22Rv1 (cell line): ENCODE measurements around the gene IMP4.
A peak's percentile ranks its signal among the peaks of the same experiment; 100 is the strongest.

ENCODE experiments used
- H3K27ac ChIP-seq: fragments of 450-650 bp; 2 replicates; pipeline ENCODE4 v1.5.1; 2017
- ZFX ChIP-seq: fragments of 450-650 bp; IDR thresholded peaks from 2 replicates; pipeline ENCODE4 v1.6.1; 2017; ENCODE audit warnings: antibody characterized with exemption, borderline replicate concordance
- TF ChIP-seq, protein P1 (sequence below): fragments of 450-650 bp; IDR thresholded peaks from 2 replicates; pipeline ENCODE4 v1.5.1; 2017; ENCODE audit warnings: mild to moderate bottlenecking

Gene IMP4

DNA sequence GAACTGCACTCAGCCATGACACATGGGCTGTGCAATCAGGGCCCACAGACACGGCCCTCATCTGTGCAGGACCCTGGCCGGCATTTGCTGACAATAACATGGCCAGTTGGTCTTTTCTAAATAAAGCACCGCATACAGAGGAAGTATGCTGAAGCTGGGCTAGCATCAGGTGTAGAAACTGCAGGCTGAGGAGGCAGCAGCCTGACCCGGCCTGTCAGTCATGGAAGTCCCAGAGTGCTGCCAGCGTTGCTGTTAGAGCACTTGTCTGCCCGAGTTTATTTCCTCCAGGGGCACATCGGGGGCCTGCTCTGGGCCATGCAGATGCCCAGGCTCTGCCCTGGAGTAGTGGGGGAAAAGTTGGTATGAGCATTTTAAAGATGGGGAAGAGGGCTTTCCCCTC lies 9.0 kb downstream of the IMP4 start:
- TF ChIP-seq ZFX = no peak
- TF ChIP-seq, protein P1, sequence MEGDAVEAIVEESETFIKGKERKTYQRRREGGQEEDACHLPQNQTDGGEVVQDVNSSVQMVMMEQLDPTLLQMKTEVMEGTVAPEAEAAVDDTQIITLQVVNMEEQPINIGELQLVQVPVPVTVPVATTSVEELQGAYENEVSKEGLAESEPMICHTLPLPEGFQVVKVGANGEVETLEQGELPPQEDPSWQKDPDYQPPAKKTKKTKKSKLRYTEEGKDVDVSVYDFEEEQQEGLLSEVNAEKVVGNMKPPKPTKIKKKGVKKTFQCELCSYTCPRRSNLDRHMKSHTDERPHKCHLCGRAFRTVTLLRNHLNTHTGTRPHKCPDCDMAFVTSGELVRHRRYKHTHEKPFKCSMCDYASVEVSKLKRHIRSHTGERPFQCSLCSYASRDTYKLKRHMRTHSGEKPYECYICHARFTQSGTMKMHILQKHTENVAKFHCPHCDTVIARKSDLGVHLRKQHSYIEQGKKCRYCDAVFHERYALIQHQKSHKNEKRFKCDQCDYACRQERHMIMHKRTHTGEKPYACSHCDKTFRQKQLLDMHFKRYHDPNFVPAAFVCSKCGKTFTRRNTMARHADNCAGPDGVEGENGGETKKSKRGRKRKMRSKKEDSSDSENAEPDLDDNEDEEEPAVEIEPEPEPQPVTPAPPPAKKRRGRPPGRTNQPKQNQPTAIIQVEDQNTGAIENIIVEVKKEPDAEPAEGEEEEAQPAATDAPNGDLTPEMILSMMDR = no peak
- H3K27ac ChIP-seq = no peak overlapping the region

- no peak overlapping the region for H3K27ac ChIP-seq
- TF ChIP-seq ZFX = no peak
- TF ChIP-seq, protein P1 = no peak
Observed at GRCh38 chr2:130352237-130352636, 9.5 kb downstream of the IMP4 start.

DNA sequence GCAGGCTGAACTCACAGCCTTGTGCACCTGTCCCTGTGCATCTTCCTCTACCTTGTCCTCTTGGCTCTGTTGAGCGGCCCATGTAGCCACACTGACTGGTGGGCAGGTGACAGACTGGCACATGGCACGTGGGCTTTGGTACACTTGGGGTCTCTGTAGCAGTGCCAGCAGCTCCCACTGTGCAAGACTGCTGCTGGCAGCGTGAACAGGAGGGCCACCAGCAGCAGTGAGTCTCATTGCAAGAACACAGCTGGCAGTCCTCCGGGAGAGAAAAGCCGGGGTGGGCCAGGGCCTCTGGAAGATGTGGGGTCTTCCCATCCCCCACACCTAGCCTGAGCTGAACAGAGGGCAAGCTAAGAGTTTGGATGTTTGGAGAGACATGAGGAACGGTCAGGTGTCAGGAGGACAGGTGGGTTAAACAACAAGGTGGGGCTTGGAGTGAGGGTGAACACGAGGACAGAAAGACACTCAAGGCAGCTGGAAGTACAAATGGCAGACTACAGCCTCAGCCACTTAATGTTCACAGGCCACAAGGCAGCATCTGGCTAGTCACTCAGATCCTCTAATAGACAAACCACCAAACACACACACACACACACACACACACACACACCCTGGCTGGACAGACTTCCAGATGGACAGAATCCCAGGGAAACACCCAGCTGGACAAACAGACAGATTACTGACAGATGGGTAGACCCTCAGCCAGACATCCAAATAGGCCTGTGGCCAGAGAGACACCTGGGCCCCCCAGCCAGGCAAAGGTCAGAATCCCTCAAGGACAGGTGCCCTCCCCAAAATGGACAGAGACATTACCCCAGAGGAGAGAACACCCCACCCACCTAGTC lies 10.8 kb downstream of the IMP4 start:
- TF ChIP-seq ZFX = no peak
- TF ChIP-seq, protein P1 = no peak
- H3K27ac ChIP-seq = no peak overlapping the region

- TF ChIP-seq, protein P1 = no peak
- TF ChIP-seq ZFX = no peak
- H3K27ac ChIP-seq = no peak overlapping the region
Observed at GRCh38 chr2:130354139-130354428, 11.4 kb downstream of the IMP4 start.

DNA sequence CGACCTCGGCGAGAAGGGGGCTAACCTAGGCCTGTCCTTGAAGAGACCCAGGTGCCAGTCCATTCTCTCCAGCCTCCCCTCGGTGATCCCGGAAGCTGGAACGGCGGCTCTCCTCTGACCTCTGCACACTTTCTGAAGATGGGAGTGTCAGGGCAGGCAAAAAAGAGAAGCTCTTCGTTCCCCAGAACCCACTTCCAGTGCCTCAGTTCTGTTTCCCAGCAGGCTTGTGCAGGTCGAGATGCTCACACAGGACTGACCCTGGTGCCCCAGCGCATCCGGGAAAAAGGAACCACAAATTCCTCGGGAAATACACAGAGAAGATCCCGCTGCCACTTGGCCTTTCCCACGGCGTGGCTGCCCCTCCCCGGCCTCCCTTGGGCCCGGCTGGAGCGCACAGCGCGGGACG lies 12.5 kb downstream of the IMP4 start:
- peak overlapping the region; percentile 75 for H3K27ac ChIP-seq
- TF ChIP-seq, protein P1 = no peak
- TF ChIP-seq ZFX = no peak

GRCh38 chr2:130355578-130356431 lies 13.1 kb downstream of the IMP4 start, which contains the start of gene PTPN18:
Gene PTPN18, plus strand, starts transcription at chr2:130356056. Its CDS starts 52 bp downstream, at chr2:130356108.
- TF ChIP-seq, protein P1 = peak; percentile 55
- TF ChIP-seq ZFX = no peak
- peak within 1 kb of the TSS; percentile 75 for H3K27ac ChIP-seq

DNA sequence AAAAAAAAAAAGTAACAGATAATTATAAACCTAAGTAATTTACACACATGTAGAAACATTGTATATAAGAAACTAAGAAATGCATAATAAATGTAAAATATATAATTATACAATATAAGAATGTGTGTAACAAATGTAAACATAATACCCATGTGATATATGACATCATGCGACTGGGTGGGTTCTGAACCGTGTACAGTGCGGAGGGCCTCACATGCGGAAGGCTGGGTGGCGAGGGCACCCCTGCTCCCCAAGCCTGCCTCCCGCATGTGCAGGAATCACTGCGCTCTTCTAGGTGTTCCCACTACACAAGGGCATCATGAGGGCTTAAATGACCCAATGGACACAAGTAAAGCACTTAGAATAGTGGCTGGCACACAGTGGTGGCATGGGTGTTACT lies 15.2 kb downstream of the IMP4 start:
- no peak overlapping the region for H3K27ac ChIP-seq
- TF ChIP-seq ZFX = no peak
- TF ChIP-seq, protein P1 = no peak
